Measurements from ENCODE around the gene CENPX.
A peak's percentile ranks its signal among the peaks of the same experiment; 100 is the strongest.

Gene CENPX

GRCh38 chr17:82019690-82020571, 2.7 kb downstream of the CENPX start:
- TF ChIP-seq RAD21 (IDR thresholded peaks at IDR 0.05; ENCODE audit: low read depth) (peak; percentile 59), TEAD4 (IDR thresholded peaks at IDR 0.05) (no peak), EGR1 (IDR thresholded peaks at IDR 0.05) (0 out of 2 replicates have a peak, but pooled peaks have one; percentile 15)

GRCh38 chr17:82018989-82019689, 3.5 kb downstream of the CENPX start:
- no peak for TF ChIP-seq TEAD4 (IDR thresholded peaks at IDR 0.05)
- TF ChIP-seq ZBTB7A (IDR thresholded peaks at IDR 0.05; ENCODE audit: low read depth) = no peak
- TF ChIP-seq FOXM1 (IDR thresholded peaks at IDR 0.05; ENCODE audit: borderline replicate concordance, low read depth) = no peak
- no peak for TF ChIP-seq EP300 (IDR thresholded peaks at IDR 0.05; ENCODE audit: borderline replicate concordance)
- TF ChIP-seq, protein P1, sequence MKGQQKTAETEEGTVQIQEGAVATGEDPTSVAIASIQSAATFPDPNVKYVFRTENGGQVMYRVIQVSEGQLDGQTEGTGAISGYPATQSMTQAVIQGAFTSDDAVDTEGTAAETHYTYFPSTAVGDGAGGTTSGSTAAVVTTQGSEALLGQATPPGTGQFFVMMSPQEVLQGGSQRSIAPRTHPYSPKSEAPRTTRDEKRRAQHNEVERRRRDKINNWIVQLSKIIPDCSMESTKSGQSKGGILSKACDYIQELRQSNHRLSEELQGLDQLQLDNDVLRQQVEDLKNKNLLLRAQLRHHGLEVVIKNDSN (IDR thresholded peaks at IDR 0.05) = no peak
- TF ChIP-seq TAF1 (IDR thresholded peaks at IDR 0.05; ENCODE audit: low read depth) = no peak
- TF ChIP-seq, protein P2, sequence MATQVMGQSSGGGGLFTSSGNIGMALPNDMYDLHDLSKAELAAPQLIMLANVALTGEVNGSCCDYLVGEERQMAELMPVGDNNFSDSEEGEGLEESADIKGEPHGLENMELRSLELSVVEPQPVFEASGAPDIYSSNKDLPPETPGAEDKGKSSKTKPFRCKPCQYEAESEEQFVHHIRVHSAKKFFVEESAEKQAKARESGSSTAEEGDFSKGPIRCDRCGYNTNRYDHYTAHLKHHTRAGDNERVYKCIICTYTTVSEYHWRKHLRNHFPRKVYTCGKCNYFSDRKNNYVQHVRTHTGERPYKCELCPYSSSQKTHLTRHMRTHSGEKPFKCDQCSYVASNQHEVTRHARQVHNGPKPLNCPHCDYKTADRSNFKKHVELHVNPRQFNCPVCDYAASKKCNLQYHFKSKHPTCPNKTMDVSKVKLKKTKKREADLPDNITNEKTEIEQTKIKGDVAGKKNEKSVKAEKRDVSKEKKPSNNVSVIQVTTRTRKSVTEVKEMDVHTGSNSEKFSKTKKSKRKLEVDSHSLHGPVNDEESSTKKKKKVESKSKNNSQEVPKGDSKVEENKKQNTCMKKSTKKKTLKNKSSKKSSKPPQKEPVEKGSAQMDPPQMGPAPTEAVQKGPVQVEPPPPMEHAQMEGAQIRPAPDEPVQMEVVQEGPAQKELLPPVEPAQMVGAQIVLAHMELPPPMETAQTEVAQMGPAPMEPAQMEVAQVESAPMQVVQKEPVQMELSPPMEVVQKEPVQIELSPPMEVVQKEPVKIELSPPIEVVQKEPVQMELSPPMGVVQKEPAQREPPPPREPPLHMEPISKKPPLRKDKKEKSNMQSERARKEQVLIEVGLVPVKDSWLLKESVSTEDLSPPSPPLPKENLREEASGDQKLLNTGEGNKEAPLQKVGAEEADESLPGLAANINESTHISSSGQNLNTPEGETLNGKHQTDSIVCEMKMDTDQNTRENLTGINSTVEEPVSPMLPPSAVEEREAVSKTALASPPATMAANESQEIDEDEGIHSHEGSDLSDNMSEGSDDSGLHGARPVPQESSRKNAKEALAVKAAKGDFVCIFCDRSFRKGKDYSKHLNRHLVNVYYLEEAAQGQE (IDR thresholded peaks at IDR 0.05; ENCODE audit: low read depth) = no peak
- no peak for TF ChIP-seq CEBPB (IDR thresholded peaks at IDR 0.05)
- no peak for TF ChIP-seq YY1 (IDR thresholded peaks at IDR 0.05; ENCODE audit: low read depth)
- no peak for TF ChIP-seq EGR1 (IDR thresholded peaks at IDR 0.05)
- no peak for TF ChIP-seq TCF12 (IDR thresholded peaks at IDR 0.05; ENCODE audit: low read depth)

GRCh38 chr17:82018152-82018988, 4.3 kb downstream of the CENPX start:
- TF ChIP-seq NFIC (IDR thresholded peaks at IDR 0.05) (no peak), CREB1 (IDR thresholded peaks at IDR 0.05; ENCODE audit: low read depth) (no peak), TEAD4 (IDR thresholded peaks at IDR 0.05) (peak; percentile 4; the same call in 1 of the 2 replicates), EP300 (IDR thresholded peaks at IDR 0.05; ENCODE audit: borderline replicate concordance) (no peak), RAD21 (IDR thresholded peaks at IDR 0.05; ENCODE audit: low read depth) (no peak), EGR1 (IDR thresholded peaks at IDR 0.05) (no peak)

- no peak for TF ChIP-seq TEAD4 (IDR thresholded peaks at IDR 0.05)
- no peak for TF ChIP-seq NFIC (IDR thresholded peaks at IDR 0.05)
- no peak for TF ChIP-seq TAF1 (IDR thresholded peaks at IDR 0.05; ENCODE audit: low read depth)
- no peak for TF ChIP-seq CEBPB (IDR thresholded peaks at IDR 0.05)
These were observed 5.0 kb downstream of the CENPX start for GRCh38 chr17:82017612-82018151.

DNA sequence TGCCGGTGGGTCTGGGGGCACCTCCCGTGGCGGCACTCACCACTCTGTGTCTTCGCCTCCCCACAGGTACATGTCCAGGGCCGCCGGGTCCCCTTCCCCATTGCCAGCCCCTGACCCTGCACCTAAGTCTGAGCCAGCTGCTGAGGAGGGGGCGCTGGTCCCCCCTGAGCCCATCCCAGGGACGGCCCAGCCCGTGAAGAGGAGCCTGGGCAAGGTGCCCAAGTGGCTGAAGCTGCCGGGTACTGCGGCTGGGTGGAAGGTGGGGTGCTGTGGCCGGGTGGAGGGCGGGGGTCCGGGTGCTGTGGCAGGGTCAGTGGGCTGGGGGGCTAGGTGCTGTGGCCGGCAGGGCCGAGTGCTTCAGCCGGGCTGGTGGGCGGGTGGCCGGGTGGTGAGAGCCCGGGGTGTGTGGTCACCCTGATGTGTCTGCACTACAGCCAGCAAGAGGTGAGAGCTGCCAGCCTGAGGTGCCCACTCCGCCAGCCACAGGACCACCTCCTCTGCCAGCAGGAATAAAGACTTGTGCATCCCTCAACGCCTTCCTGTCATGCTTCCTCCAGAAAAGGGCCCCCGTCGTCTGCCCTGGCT, 5.7 kb downstream of the CENPX start:
- TF ChIP-seq EGR1 (IDR thresholded peaks at IDR 0.05) (no peak), EP300 (IDR thresholded peaks at IDR 0.05; ENCODE audit: borderline replicate concordance) (no peak), TCF12 (IDR thresholded peaks at IDR 0.05; ENCODE audit: low read depth) (no peak), TAF1 (IDR thresholded peaks at IDR 0.05; ENCODE audit: low read depth) (no peak), FOXM1 (IDR thresholded peaks at IDR 0.05; ENCODE audit: borderline replicate concordance, low read depth) (no peak), NFIC (IDR thresholded peaks at IDR 0.05) (no peak), YY1 (IDR thresholded peaks at IDR 0.05; ENCODE audit: low read depth) (no peak), CEBPB (IDR thresholded peaks at IDR 0.05) (no peak), ZBTB7A (IDR thresholded peaks at IDR 0.05; ENCODE audit: low read depth) (no peak), RAD21 (IDR thresholded peaks at IDR 0.05; ENCODE audit: low read depth) (no peak), TEAD4 (IDR thresholded peaks at IDR 0.05) (no peak), CREB1 (IDR thresholded peaks at IDR 0.05; ENCODE audit: low read depth) (no peak)
- TF ChIP-seq, protein P2 (IDR thresholded peaks at IDR 0.05; ENCODE audit: low read depth) = no peak
- TF ChIP-seq, protein P1 (IDR thresholded peaks at IDR 0.05) = no peak
- TF ChIP-seq, protein P3, sequence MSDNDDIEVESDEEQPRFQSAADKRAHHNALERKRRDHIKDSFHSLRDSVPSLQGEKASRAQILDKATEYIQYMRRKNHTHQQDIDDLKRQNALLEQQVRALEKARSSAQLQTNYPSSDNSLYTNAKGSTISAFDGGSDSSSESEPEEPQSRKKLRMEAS (IDR thresholded peaks at IDR 0.05) = no peak
